T-helper 17 cell (primary cell): ENCODE results near the gene THPO. TPM values are rescaled to one million over a fixed set of nuclear protein-coding genes. Genes with fewer than 3 reads are reported as not detected.
"Not testable (repeated sequence)": the region's sequence is repeated elsewhere in the genome, so short reads cannot be mapped to it uniquely, and the experiment has no call there.

Experiments
- ATAC-seq: fragments of 150-1000 bp; cut with Tn5 transposase; 2 replicates; pipeline ENCODE4 v1.10.0; 2021; ENCODE audit warnings: mild to moderate bottlenecking, moderate library complexity
- DNase-seq, 3 donors: peaks; one replicate each; pipeline versions ENCODE4 v3.0.0 to v3.0.0-alpha.2; 2020 to 2021
- H3K9me3 ChIP-seq: one replicate; pipeline ENCODE4 v1.7.0; 2013; ENCODE audit warnings: low read length, mild to moderate bottlenecking; ENCODE audit not compliant: control insufficient read depth, poor library complexity, severe bottlenecking
- H3K27ac Mint-ChIP-seq: one replicate; pipeline ENCODE4 v1.8.0; 2022; ENCODE audit warnings: mild to moderate bottlenecking, moderate library complexity, mixed read lengths
- H3K27me3 Mint-ChIP-seq: one replicate; pipeline ENCODE4 v1.8.0; 2022; ENCODE audit warnings: mixed read lengths
- H3K36me3 Mint-ChIP-seq: one replicate; pipeline ENCODE4 v1.8.0; 2022; ENCODE audit warnings: low read depth, mixed read lengths
- H3K4me1 Mint-ChIP-seq: one replicate; pipeline ENCODE4 v1.8.0; 2022; ENCODE audit warnings: mild to moderate bottlenecking, mixed read lengths
- H3K4me3 Mint-ChIP-seq: one replicate; pipeline ENCODE4 v1.8.0; 2022; ENCODE audit warnings: mild to moderate bottlenecking, moderate library complexity, mixed read lengths
- total RNA-seq, 4 donors: library from RNA in 2 of 4; stranded (reverse) in 2 of 4; gene quantifications; one replicate each; pipeline ENCODE4 v1.2.3 and lab custom pipeline; 2022 to 2026

The THPO gene
- total RNA-seq, 2 donors from 2014 or later, result not detected

GRCh38 chr3:184347321-184348056, 30.5 kb downstream of the THPO start:
- no peak for DNase-seq
- H3K27ac Mint-ChIP-seq, result peak overlapping the region; percentile 21

GRCh38 chr3:184346480-184347190, 31.4 kb downstream of the THPO start:
- DNase-seq (no peak), ATAC-seq (no peak)
- no peaks in the 10 kb centered on the region for H3K9me3 ChIP-seq
- Mint-ChIP-seq H3K27me3 (no peaks in the 10 kb centered on the region), H3K36me3 (no peaks in the 10 kb centered on the region), H3K4me1 (peaks cover 3% of the 10 kb centered on the region), H3K27ac (peak overlapping the region; percentile 21), H3K4me3 (no peak overlapping the region)

More at GRCh38 chr3:184347321-184348056, 30.5 kb downstream of the THPO start:
- no peaks in the 10 kb centered on the region for H3K9me3 ChIP-seq
- Mint-ChIP-seq H3K4me3 (no peak overlapping the region), H3K27me3 (no peaks in the 10 kb centered on the region), H3K36me3 (no peaks in the 10 kb centered on the region), H3K4me1 (peaks cover 3% of the 10 kb centered on the region)
- ATAC-seq, result no peak

GRCh38 chr3:184345317-184346144, 32.5 kb downstream of the THPO start:
- ATAC-seq (peak; percentile 47), DNase-seq (no peak)
- H3K27me3 Mint-ChIP-seq, result no peaks in the 10 kb centered on the region
- H3K9me3 ChIP-seq, result no peaks in the 10 kb centered on the region
- no peaks in the 10 kb centered on the region for H3K36me3 Mint-ChIP-seq
- H3K4me3 Mint-ChIP-seq, result no peak overlapping the region
- H3K27ac Mint-ChIP-seq, result no peak overlapping the region
- H3K4me1 Mint-ChIP-seq, result peaks cover 11% of the 10 kb centered on the region

GRCh38 chr3:184344579-184345316, 33.3 kb downstream of the THPO start:
- no peak overlapping the region for H3K4me3 Mint-ChIP-seq
- no peaks in the 10 kb centered on the region for H3K36me3 Mint-ChIP-seq
- peaks cover 13% of the 10 kb centered on the region for H3K4me1 Mint-ChIP-seq
- DNase-seq, result no peak
- no peaks in the 10 kb centered on the region for H3K27me3 Mint-ChIP-seq
- no peak overlapping the region for H3K27ac Mint-ChIP-seq
- ATAC-seq, result no peak
- no peaks in the 10 kb centered on the region for H3K9me3 ChIP-seq

- peaks cover 18% of the 10 kb centered on the region for H3K4me1 Mint-ChIP-seq
- no peak overlapping the region for H3K4me3 Mint-ChIP-seq
- DNase-seq (no peak), ATAC-seq (no peak)
- H3K27ac Mint-ChIP-seq, result no peak overlapping the region
- H3K36me3 Mint-ChIP-seq, result no peaks in the 10 kb centered on the region
- no peaks in the 10 kb centered on the region for H3K9me3 ChIP-seq
- H3K27me3 Mint-ChIP-seq, result no peaks in the 10 kb centered on the region
Measured at GRCh38 chr3:184343200-184343876, 34.7 kb downstream of the THPO start.

- H3K27ac Mint-ChIP-seq, result no peak overlapping the region
- H3K27me3 Mint-ChIP-seq, result peaks cover 7% of the 10 kb centered on the region
- H3K9me3 ChIP-seq, result no peaks in the 10 kb centered on the region
- peaks cover 4% of the 10 kb centered on the region for H3K36me3 Mint-ChIP-seq
- peaks cover 27% of the 10 kb centered on the region for H3K4me1 Mint-ChIP-seq
- ATAC-seq (no peak), DNase-seq (no peak)
- no peak overlapping the region for H3K4me3 Mint-ChIP-seq
Measured at GRCh38 chr3:184341925-184342324, 36.1 kb downstream of the THPO start.

GRCh38 chr3:184339451-184340135, 38.4 kb downstream of the THPO start:
- not testable (repeated sequence) for H3K4me3 Mint-ChIP-seq, H3K36me3 Mint-ChIP-seq, H3K27ac Mint-ChIP-seq, DNase-seq, H3K9me3 ChIP-seq, H3K27me3 Mint-ChIP-seq, ATAC-seq
- peaks cover 31% of the 10 kb centered on the region for H3K4me1 Mint-ChIP-seq

GRCh38 chr3:184339001-184339400, 39.0 kb downstream of the THPO start:
- ATAC-seq, result no peak
- peak overlapping the region; percentile 57 for H3K4me3 Mint-ChIP-seq
- peaks cover 35% of the 10 kb centered on the region for H3K4me1 Mint-ChIP-seq

GRCh38 chr3:184338511-184338945, 39.5 kb downstream of the THPO start:
- peak overlapping the region; percentile 93 for H3K4me3 Mint-ChIP-seq
- peak overlapping the region; percentile 95 for H3K27ac Mint-ChIP-seq
- peak in 1 of 3 donors; percentile 18 for DNase-seq
- H3K36me3 Mint-ChIP-seq, result peaks cover 8% of the 10 kb centered on the region
- H3K9me3 ChIP-seq, result no peaks in the 10 kb centered on the region
- no peak for ATAC-seq
- peaks cover 7% of the 10 kb centered on the region for H3K27me3 Mint-ChIP-seq
- H3K4me1 Mint-ChIP-seq, result peaks cover 40% of the 10 kb centered on the region

More at GRCh38 chr3:184339001-184339400, 39.0 kb downstream of the THPO start:
- H3K27me3 Mint-ChIP-seq, result peaks cover 7% of the 10 kb centered on the region
- H3K36me3 Mint-ChIP-seq, result peaks cover 4% of the 10 kb centered on the region
- no peak overlapping the region for H3K27ac Mint-ChIP-seq
- no peak for DNase-seq
- H3K9me3 ChIP-seq, result no peaks in the 10 kb centered on the region

- H3K4me3 Mint-ChIP-seq, result peak overlapping the region; percentile 93
- H3K27ac Mint-ChIP-seq, result peak overlapping the region; percentile 95
Measured at GRCh38 chr3:184337981-184338380, 40.0 kb downstream of the THPO start.

GRCh38 chr3:184337399-184337714, 40.6 kb downstream of the THPO start, which contains the start of gene FAM131A:
FAM131A (plus strand) TSS chr3:184337600; CDS start chr3:184337631, 31 bp downstream.
- no peaks in the 10 kb centered on the region for H3K9me3 ChIP-seq

More at GRCh38 chr3:184337981-184338380, 40.0 kb downstream of the THPO start:
- H3K4me1 Mint-ChIP-seq, result peaks cover 45% of the 10 kb centered on the region
- ATAC-seq, result no peak
- peaks cover 13% of the 10 kb centered on the region for H3K36me3 Mint-ChIP-seq
- H3K27me3 Mint-ChIP-seq, result peaks cover 7% of the 10 kb centered on the region
- no peaks in the 10 kb centered on the region for H3K9me3 ChIP-seq
- DNase-seq, result no peak

More at GRCh38 chr3:184337399-184337714, 40.6 kb downstream of the THPO start, which contains the start of gene FAM131A:
- H3K4me3 Mint-ChIP-seq, result peak within 1 kb of the TSS; percentile 93
- peak within 1 kb of the TSS; percentile 95 for H3K27ac Mint-ChIP-seq
- DNase-seq, result no peak
- H3K27me3 Mint-ChIP-seq, result peaks cover 7% of the 10 kb centered on the region
- peaks cover 52% of the 10 kb centered on the region for H3K4me1 Mint-ChIP-seq
- peaks cover 19% of the 10 kb centered on the region for H3K36me3 Mint-ChIP-seq
- ATAC-seq, result no peak
